Heart left ventricle (tissue), 13 donors: ENCODE results near the gene PGAP3.

Experiments
- POLR2A ChIP-seq, 2 donors: fragments of 450-650 bp; IDR thresholded peaks; one replicate each; pipeline ENCODE4 v1.6.1; 2017; ENCODE audit warnings: antibody characterized with exemption in 2 of 2, mild to moderate bottlenecking in 2 of 2, moderate library complexity in 2 of 2
- TF ChIP-seq, protein P1 (sequence below), 12 donors: fragments of 200-600 bp; sonication (generic) in 4 of 12; IDR thresholded peaks; one replicate each; pipeline versions ENCODE4 v1.5.0 to v1.8.0; 2018 to 2022; ENCODE audit warnings: antibody characterized with exemption in 12 of 12, mild to moderate bottlenecking in 5 of 12
- donor health status: ischemic (EF 13 %, LVEDD 7.1; RV severe dilation, severe dysfunction).
- donor health status: DM: no; HTN: yes; CAD: no.
- donor health status: DM: no; HTN: no; CAD: no.
- donor health status: ischemic (EF 25% LVEDD 6.9; RV normal size, moderate dysfunction).
- donor health status: ischemic (EF 25% LVEDD 5.7; RV mildly dilated, moderate dysfunction).
- donor health status: ischemic (EF 35%, LVEDD 5.7; RV mildly dilated, moderate dysfunction).
- donor health status: nonischemic (EF 11% LVEDD 7.7; RV severe dilation, severe dysfunction).
- donor health status: DM: yes; HTN: yes; CAD: no.
- donor health status: PGD.
- donor health status: ischemic (EF 29% LVEDD 5.4; RV normal size, mild dysfunction).
- donor health status: nonischemic (EF 23%, LVEDD 6.1; RV moderate dilation, normal function).

DNA sequence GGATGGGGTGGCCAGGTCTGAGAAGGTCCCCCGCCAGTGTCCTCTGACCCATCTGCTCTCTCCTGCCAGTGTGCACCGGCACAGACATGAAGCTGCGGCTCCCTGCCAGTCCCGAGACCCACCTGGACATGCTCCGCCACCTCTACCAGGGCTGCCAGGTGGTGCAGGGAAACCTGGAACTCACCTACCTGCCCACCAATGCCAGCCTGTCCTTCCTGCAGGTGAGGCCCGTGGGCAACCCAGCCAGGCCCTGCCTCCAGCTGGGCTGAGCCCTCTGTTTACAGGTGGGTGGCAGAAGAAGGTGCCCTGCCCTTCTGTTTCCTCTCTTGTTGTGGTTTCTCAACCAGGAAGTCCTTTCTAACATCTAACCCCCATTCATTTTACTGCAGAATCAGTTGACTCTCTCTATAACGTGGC lies 19.1 kb upstream of the PGAP3 start:
- TF ChIP-seq, protein P1, sequence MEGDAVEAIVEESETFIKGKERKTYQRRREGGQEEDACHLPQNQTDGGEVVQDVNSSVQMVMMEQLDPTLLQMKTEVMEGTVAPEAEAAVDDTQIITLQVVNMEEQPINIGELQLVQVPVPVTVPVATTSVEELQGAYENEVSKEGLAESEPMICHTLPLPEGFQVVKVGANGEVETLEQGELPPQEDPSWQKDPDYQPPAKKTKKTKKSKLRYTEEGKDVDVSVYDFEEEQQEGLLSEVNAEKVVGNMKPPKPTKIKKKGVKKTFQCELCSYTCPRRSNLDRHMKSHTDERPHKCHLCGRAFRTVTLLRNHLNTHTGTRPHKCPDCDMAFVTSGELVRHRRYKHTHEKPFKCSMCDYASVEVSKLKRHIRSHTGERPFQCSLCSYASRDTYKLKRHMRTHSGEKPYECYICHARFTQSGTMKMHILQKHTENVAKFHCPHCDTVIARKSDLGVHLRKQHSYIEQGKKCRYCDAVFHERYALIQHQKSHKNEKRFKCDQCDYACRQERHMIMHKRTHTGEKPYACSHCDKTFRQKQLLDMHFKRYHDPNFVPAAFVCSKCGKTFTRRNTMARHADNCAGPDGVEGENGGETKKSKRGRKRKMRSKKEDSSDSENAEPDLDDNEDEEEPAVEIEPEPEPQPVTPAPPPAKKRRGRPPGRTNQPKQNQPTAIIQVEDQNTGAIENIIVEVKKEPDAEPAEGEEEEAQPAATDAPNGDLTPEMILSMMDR (IDR thresholded peaks at IDR 0.05), result no peak
- TF ChIP-seq POLR2A (IDR thresholded peaks at IDR 0.05), result no peak
